GM12878 (cell line): ENCODE results near the gene PTCH2. TPM values are rescaled to one million over a fixed set of nuclear protein-coding genes. Genes with fewer than 3 reads are reported as not detected.

Source experiments
- ATAC-seq: fragments of 200-7000 bp; cut with Tn5 transposase; 3 replicates; pipeline ENCODE4 v1.9.1; 2020; ENCODE audit warnings: mild to moderate bottlenecking, moderate library complexity
- BruUV-seq: library from RNA; stranded (reverse); fragments of 400-500 nt; replicated peaks from 2 replicates; lab custom pipeline; 2021; lab: Mats Ljungman, UMichigan
- CTCF ChIA-PET: fragments of 300-600 bp; sonication (Branson Sonifier 250); formaldehyde crosslinking; extraction: SDS; loops from one replicate; lab custom pipeline; 2021; ENCODE audit warnings: inconsistent platforms; lab: Yijun Ruan, JAX
- POLR2A ChIA-PET: fragments of 350-600 bp; formaldehyde crosslinking; extraction: SDS; loops from one replicate; lab custom pipeline; 2021; ENCODE audit warnings: inconsistent platforms; lab: Charles Lee
- RAD21 ChIA-PET: fragments of 300-600 bp; sonication (Branson Sonifier 250); formaldehyde crosslinking; loops from one replicate; lab custom pipeline; 2023; ENCODE audit warnings: antibody characterized with exemption; ENCODE audit not compliant: unreplicated experiment; lab: Charles Lee
- SMC1A ChIA-PET: fragments of 300-600 bp; sonication (Branson Sonifier 250); formaldehyde crosslinking; loops from one replicate; lab custom pipeline; 2023; ENCODE audit not compliant: unreplicated experiment, uncharacterized antibody; lab: Charles Lee
- DNase-seq: peaks from one replicate; pipeline ENCODE4 v3.0.0-alpha.2; 2011; ENCODE audit warnings: low read depth, low spot score
- FAIRE-seq: peaks from 3 replicates; lab custom pipeline; 2011; peaks lifted over from hg19 to GRCh38; lab: Jason Lieb, UNC
- H2AFZ ChIP-seq: 2 replicates; pipeline ENCODE4 v1.6.0; 2011; ENCODE audit warnings: low read depth, low read length, control low read depth; ENCODE audit not compliant: control insufficient read depth
- H3K27ac ChIP-seq: 2 replicates; pipeline ENCODE4 v1.5.1; 2011; ENCODE audit warnings: control low read depth; ENCODE audit not compliant: control insufficient read depth, insufficient read depth
- H3K27me3 ChIP-seq, 2 experiments: replicated peaks in 1 of 2; 2 replicates each; pipeline versions ENCODE4 v1.6.0 to v1.6.1; 2011; ENCODE audit warnings: low read length in 1 of 2; ENCODE audit not compliant: control insufficient read depth in 2 of 2, insufficient read depth in 2 of 2
- H3K36me3 ChIP-seq, 2 experiments: 2 replicates each; pipeline ENCODE4 v1.5.1; 2011; ENCODE audit warnings: low read length in 1 of 2; ENCODE audit not compliant: control insufficient read depth in 2 of 2, insufficient read depth in 2 of 2
- H3K4me1 ChIP-seq: 2 replicates; pipeline ENCODE4 v1.6.1; 2011; ENCODE audit warnings: mild to moderate bottlenecking, low read length, moderate library complexity, mixed read lengths; ENCODE audit not compliant: control insufficient read depth, insufficient read depth
- H3K4me2 ChIP-seq: 2 replicates; pipeline ENCODE4 v1.6.0; 2011; ENCODE audit warnings: control low read depth; ENCODE audit not compliant: control insufficient read depth, insufficient read depth
- H3K4me3 ChIP-seq: fragments of 200-600 bp; sonication (generic); 2 replicates; pipeline ENCODE4 v1.5.1; 2016
- H3K79me2 ChIP-seq: 2 replicates; pipeline ENCODE4 v1.6.0; 2011; ENCODE audit warnings: low read length; ENCODE audit not compliant: control insufficient read depth, insufficient read depth
- H3K9ac ChIP-seq: 2 replicates; pipeline ENCODE4 v1.8.0; 2011; ENCODE audit warnings: low read length, control low read depth, mixed read lengths; ENCODE audit not compliant: control insufficient read depth, insufficient read depth
- H3K9me3 ChIP-seq: replicated peaks from 3 replicates; pipeline ENCODE4 v1.5.1; 2011; ENCODE audit warnings: mild to moderate bottlenecking, low read length; ENCODE audit not compliant: control insufficient read depth, insufficient read depth
- H4K20me1 ChIP-seq: 2 replicates; pipeline ENCODE4 v1.6.0; 2011; ENCODE audit not compliant: control insufficient read depth, insufficient read depth
- CUX1 ChIP-seq: IDR thresholded peaks from 2 replicates; pipeline ENCODE4 v1.6.1; 2012; ENCODE audit warnings: improper control_type of control experiment, low read depth, low read length; ENCODE audit not compliant: insufficient replicate concordance
- EED ChIP-seq: sonication (generic); IDR thresholded peaks from 2 replicates; pipeline ENCODE4 v1.6.1; 2016; ENCODE audit warnings: antibody characterized with exemption, low read depth
- ETV6 ChIP-seq, 2 experiments: fragments of 450-650 bp in 1 of 2; IDR thresholded peaks in 1 of 2; conservative IDR thresholded peaks in 1 of 2; 2 replicates each; pipeline ENCODE4 v1.6.1; 2014; ENCODE audit warnings: antibody characterized with exemption in 1 of 2, borderline replicate concordance in 1 of 2, low read depth in 1 of 2, mild to moderate bottlenecking in 1 of 2, moderate library complexity in 1 of 2
- IRF4 ChIP-seq: IDR thresholded peaks from 2 replicates; pipeline ENCODE4 v1.6.1; 2011; ENCODE audit warnings: low read depth, low read length
- MEF2B ChIP-seq: fragments of 450-650 bp; IDR thresholded peaks from 2 replicates; pipeline ENCODE4 v1.6.1; 2018; ENCODE audit warnings: mild to moderate bottlenecking, moderate library complexity; ENCODE audit not compliant: partially characterized antibody, poor library complexity, severe bottlenecking
- RAD51 ChIP-seq: fragments of 450-650 bp; IDR thresholded peaks from 2 replicates; pipeline ENCODE4 v1.6.1; 2016; ENCODE audit warnings: moderate library complexity, mild to moderate bottlenecking, inconsistent platforms
- WGBS: methylation state at CpG from one replicate; pipeline ENCODE4 v1.1.6; 2016; ENCODE audit warnings: low lambda C conversion rate; ENCODE audit not compliant: insufficient replicate concordance, insufficient coverage; ENCODE audit errors: missing lambda C conversion rate; 5-methylcytosine and 5-hydroxymethylcytosine counted together
- in situ Hi-C: fragments of 300-500 bp; cut with MboI; formaldehyde crosslinking; loops from 9 replicates; pipeline ENCODE4 v1.14.3; 2018; ENCODE audit warnings: mixed read lengths
- intact Hi-C: fragments of 100-400 bp; cut with micrococcal nuclease; formaldehyde crosslinking; loops from one replicate; pipeline ENCODE4 v1.14.2; 2022; ENCODE audit not compliant: unreplicated experiment
- polyA plus RNA-seq, 11 experiments: library from polyadenylated mRNA; depleted of rRNA in 4 of 11; unstranded in 6 of 11; stranded (reverse) in 5 of 11; fragments of >200 nt; fragmentation: Nextera tagmentation in 4 of 11; fragmentation: Illumina TruSeq in 1 of 11; extraction: Ambion mirVana in 4 of 11; extraction: Trizol in 1 of 11; gene quantifications; 1 replicate in 1 of 11; 2 replicates in 10 of 11; pipeline versions ENCODE4 v1.2.1 to v1.2.3, GENCODE V29; 2011 to 2016; ENCODE audit warnings: inconsistent platforms in 2 of 11, missing spikeins in 2 of 11, low read depth in 1 of 11
- total RNA-seq, 4 experiments: library from RNA; depleted of rRNA in 3 of 4; stranded (reverse); fragments of >200 nt in 3 of 4; fragmentation: Illumina TruSeq in 1 of 4; extraction: Trizol in 1 of 4; gene quantifications; 2 replicates each; pipeline versions ENCODE4 v1.2.1 to v1.2.3, GENCODE V29; 2013 to 2021

The PTCH2 gene
- total and polyA plus RNA-seq, 10 of the 15 experiments (the other 5 are each of a cell fraction or from before 2014, with no cell fraction given) = 0.03 to 8.4 (median 0.10) TPM

GRCh38 chr1:44831516-44831915 is 11.5 kb downstream of the PTCH2 start:
- intact Hi-C loops = loop anchor here (10.0 kb wide), 1 partner anchor 153 kb away; the partner anchor contains the start of gene EIF2B3
- CTCF ChIA-PET = interaction anchor here (1.1 to 1.4 kb wide), 2 partner anchors 31 to 180 kb away, joined by 4 to 6 read pairs; partner anchors contain the start of genes HECTD3 and PLK3
- TF ChIP-seq MEF2B (no peak), IRF4 (no peak), ETV6 (conservative IDR thresholded peaks at IDR 0.05 in 1 of 2, IDR thresholded peaks at IDR 0.05 in 1 of 2; ENCODE audit: borderline replicate concordance in 1 of 2, low read depth in 1 of 2) (no peak), EED (no peak), RAD51 (no peak), CUX1 (no peak)
- no peaks in the 10 kb centered on the region for H3K79me2 ChIP-seq
- POLR2A ChIA-PET = interaction anchor here (1.3 to 1.7 kb wide), 2 partner anchors 10 to 56 kb away, joined by 3 to 4 read pairs; partner anchors contain the start of gene RPS8
- no peak overlapping the region for H3K9ac ChIP-seq
- no peak overlapping the region for H3K27ac ChIP-seq
- SMC1A ChIA-PET = interaction anchor here (0.7 to 3.0 kb wide), 4 partner anchors 10 to 180 kb away, joined by 3 to 9 read pairs (median 5); partner anchors contain the start of gene UROD
- ATAC-seq = no peak
- no TSS peak for BruUV-seq
- WGBS = 89% methylated on average over 9 of the region's 9 CpGs
- no peak overlapping the region for H2AFZ ChIP-seq
- no peaks in the 10 kb centered on the region for H3K4me1 ChIP-seq
- no peak for DNase-seq
- no peak overlapping the region for H3K4me3 ChIP-seq
- FAIRE-seq = no peak
- RAD21 ChIA-PET = no interaction called here
- no peaks in the 10 kb centered on the region for H3K36me3 ChIP-seq
- H3K4me2 ChIP-seq = no peak overlapping the region
- no peaks in the 10 kb centered on the region for H3K9me3 ChIP-seq
- in situ Hi-C loops = loop anchor here (5.0 kb wide), 1 partner anchor 471 kb away; no protein-coding TSS in a partner anchor
- no peaks in the 10 kb centered on the region for H3K27me3 ChIP-seq
- no peaks in the 10 kb centered on the region for H4K20me1 ChIP-seq
